Measurements from ENCODE around the gene TXN.

DNA sequence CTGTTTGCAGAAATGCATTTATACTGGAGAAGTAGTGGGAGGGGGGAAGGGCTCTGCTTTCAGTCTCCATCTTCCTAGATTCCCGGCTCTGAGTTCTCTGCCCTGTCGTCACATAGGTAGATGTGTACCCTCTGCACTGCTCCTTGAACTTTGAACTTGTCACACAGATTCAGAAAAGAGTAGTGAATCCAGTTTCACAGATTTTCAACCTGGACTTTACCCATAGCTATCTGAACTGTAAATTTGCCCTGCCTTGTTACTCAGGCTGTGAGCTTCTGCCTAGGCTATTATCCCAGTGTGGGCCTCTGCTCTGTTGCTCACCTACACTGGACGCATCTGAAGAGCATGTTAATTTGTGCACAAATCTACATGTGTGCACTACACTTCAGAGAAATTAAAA, 35.5 kb downstream of the TXN start:
- TF ChIP-seq POLR2A (IDR thresholded peaks at IDR 0.05) (no peak), EP300 (IDR thresholded peaks at IDR 0.05) (no peak)
- TF ChIP-seq, protein P1, sequence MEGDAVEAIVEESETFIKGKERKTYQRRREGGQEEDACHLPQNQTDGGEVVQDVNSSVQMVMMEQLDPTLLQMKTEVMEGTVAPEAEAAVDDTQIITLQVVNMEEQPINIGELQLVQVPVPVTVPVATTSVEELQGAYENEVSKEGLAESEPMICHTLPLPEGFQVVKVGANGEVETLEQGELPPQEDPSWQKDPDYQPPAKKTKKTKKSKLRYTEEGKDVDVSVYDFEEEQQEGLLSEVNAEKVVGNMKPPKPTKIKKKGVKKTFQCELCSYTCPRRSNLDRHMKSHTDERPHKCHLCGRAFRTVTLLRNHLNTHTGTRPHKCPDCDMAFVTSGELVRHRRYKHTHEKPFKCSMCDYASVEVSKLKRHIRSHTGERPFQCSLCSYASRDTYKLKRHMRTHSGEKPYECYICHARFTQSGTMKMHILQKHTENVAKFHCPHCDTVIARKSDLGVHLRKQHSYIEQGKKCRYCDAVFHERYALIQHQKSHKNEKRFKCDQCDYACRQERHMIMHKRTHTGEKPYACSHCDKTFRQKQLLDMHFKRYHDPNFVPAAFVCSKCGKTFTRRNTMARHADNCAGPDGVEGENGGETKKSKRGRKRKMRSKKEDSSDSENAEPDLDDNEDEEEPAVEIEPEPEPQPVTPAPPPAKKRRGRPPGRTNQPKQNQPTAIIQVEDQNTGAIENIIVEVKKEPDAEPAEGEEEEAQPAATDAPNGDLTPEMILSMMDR (IDR thresholded peaks at IDR 0.05): no peak
